GM12878 (cell line): ENCODE data around the gene DLK2. TPM values are rescaled to one million over a fixed set of nuclear protein-coding genes. Genes with fewer than 3 reads are reported as not detected.

Experiments
- ATF7 ChIP-seq: fragments of 450-650 bp; IDR thresholded peaks from 2 replicates; pipeline ENCODE4 v1.6.1; 2016; ENCODE audit warnings: low read depth, mild to moderate bottlenecking
- BACH1 ChIP-seq: fragments of 450-650 bp; IDR thresholded peaks from 2 replicates; pipeline ENCODE4 v1.6.1; 2017; ENCODE audit warnings: mild to moderate bottlenecking, borderline replicate concordance
- CHD1 ChIP-seq: IDR thresholded peaks from 2 replicates; pipeline ENCODE4 v1.6.1; 2012; ENCODE audit warnings: low read depth, low read length, improper control_type of control experiment
- GABPA ChIP-seq: IDR thresholded peaks from 2 replicates; pipeline ENCODE4 v1.6.1; 2014; ENCODE audit warnings: antibody characterized with exemption, low read depth, mild to moderate bottlenecking, inconsistent platforms
- JUNB ChIP-seq: IDR thresholded peaks from 2 replicates; pipeline ENCODE4 v1.6.1; 2016; ENCODE audit warnings: antibody characterized with exemption, mild to moderate bottlenecking
- KLF5 ChIP-seq: fragments of 450-650 bp; IDR thresholded peaks from 2 replicates; pipeline ENCODE4 v1.6.1; 2014; ENCODE audit warnings: mild to moderate bottlenecking; ENCODE audit not compliant: partially characterized antibody
- MXI1 ChIP-seq: fragments of 150-350 bp; IDR thresholded peaks from 2 replicates; pipeline ENCODE4 v1.6.1; 2011; ENCODE audit warnings: low read depth, mild to moderate bottlenecking, inconsistent platforms, low read length, improper control_type of control experiment
- NR2F1 ChIP-seq: fragments of 450-650 bp; conservative IDR thresholded peaks from 2 replicates; pipeline ENCODE4 v1.6.1; 2017; ENCODE audit warnings: mild to moderate bottlenecking
- POLR2AphosphoS2 ChIP-seq: IDR thresholded peaks from 2 replicates; pipeline ENCODE4 v1.6.1; 2011; ENCODE audit warnings: low read depth, mild to moderate bottlenecking, low read length, improper control_type of control experiment, moderate library complexity
- POU2F2 ChIP-seq: IDR thresholded peaks from 3 replicates; pipeline ENCODE4 v1.6.1; 2011; ENCODE audit warnings: low read depth, mild to moderate bottlenecking, low read length, borderline replicate concordance
- RAD51 ChIP-seq: fragments of 450-650 bp; IDR thresholded peaks from 2 replicates; pipeline ENCODE4 v1.6.1; 2016; ENCODE audit warnings: moderate library complexity, mild to moderate bottlenecking, inconsistent platforms
- RFX5 ChIP-seq: IDR thresholded peaks from 2 replicates; pipeline ENCODE4 v1.6.1; 2011; ENCODE audit warnings: low read depth, low read length, improper control_type of control experiment
- SIN3A ChIP-seq: IDR thresholded peaks from 2 replicates; pipeline ENCODE4 v1.6.1; 2012; ENCODE audit warnings: low read depth, low read length, improper control_type of control experiment
- SIX5 ChIP-seq: IDR thresholded peaks from 2 replicates; pipeline ENCODE4 v1.6.1; 2011; ENCODE audit warnings: mild to moderate bottlenecking, low read depth, low read length, moderate library complexity; ENCODE audit not compliant: severe bottlenecking
- SMARCA5 ChIP-seq: fragments of 450-650 bp; IDR thresholded peaks from 2 replicates; pipeline ENCODE4 v1.6.1; 2017; ENCODE audit warnings: mild to moderate bottlenecking
- SP1 ChIP-seq: IDR thresholded peaks from one replicate; pipeline ENCODE4 v1.6.1; 2011; ENCODE audit warnings: low read depth, low read length
- STAT3 ChIP-seq: IDR thresholded peaks from 2 replicates; pipeline ENCODE4 v1.6.1; 2011; ENCODE audit warnings: low read depth, low read length, improper control_type of control experiment
- SUZ12 ChIP-seq: fragments of 200-600 bp; sonication (generic); IDR thresholded peaks from one replicate; pipeline ENCODE4 v1.6.1; 2018; ENCODE audit warnings: antibody characterized with exemption, mild to moderate bottlenecking; ENCODE audit not compliant: unreplicated experiment
- TARDBP ChIP-seq: IDR thresholded peaks from 2 replicates; pipeline ENCODE4 v1.6.1; 2016; ENCODE audit warnings: borderline replicate concordance
- YBX1 ChIP-seq: fragments of 450-650 bp; IDR thresholded peaks from 2 replicates; pipeline ENCODE4 v1.6.1; 2016; ENCODE audit warnings: antibody characterized with exemption
- ZNF24 ChIP-seq: fragments of 450-650 bp; IDR thresholded peaks from 2 replicates; pipeline ENCODE4 v1.6.1; 2017; ENCODE audit warnings: antibody characterized with exemption, mild to moderate bottlenecking
- ZZZ3 ChIP-seq: IDR thresholded peaks from 2 replicates; pipeline ENCODE4 v1.6.1; 2011; ENCODE audit warnings: low read depth; ENCODE audit not compliant: control insufficient read depth, insufficient read length
- polyA plus RNA-seq, 11 experiments: library from polyadenylated mRNA; depleted of rRNA in 4 of 11; unstranded in 6 of 11; stranded (reverse) in 5 of 11; fragments of >200 nt; fragmentation: Nextera tagmentation in 4 of 11; fragmentation: Illumina TruSeq in 1 of 11; extraction: Ambion mirVana in 4 of 11; extraction: Trizol in 1 of 11; gene quantifications; 1 replicate in 1 of 11; 2 replicates in 10 of 11; pipeline versions ENCODE4 v1.2.1 to v1.2.3, GENCODE V29; 2011 to 2016; ENCODE audit warnings: inconsistent platforms in 2 of 11, missing spikeins in 2 of 11, low read depth in 1 of 11
- total RNA-seq, 4 experiments: library from RNA; depleted of rRNA in 3 of 4; stranded (reverse); fragments of >200 nt in 3 of 4; fragmentation: Illumina TruSeq in 1 of 4; extraction: Trizol in 1 of 4; gene quantifications; 2 replicates each; pipeline versions ENCODE4 v1.2.1 to v1.2.3, GENCODE V29; 2013 to 2021
- TF ChIP-seq, protein P1 (sequence below): fragments of 450-650 bp; conservative IDR thresholded peaks from 2 replicates; pipeline ENCODE4 v1.6.1; 2017; ENCODE audit warnings: mild to moderate bottlenecking, moderate library complexity
- TF ChIP-seq, protein P2 (sequence below): IDR thresholded peaks from 2 replicates; pipeline ENCODE4 v1.6.1; 2012; ENCODE audit warnings: low read depth, low read length, improper control_type of control experiment
- TF ChIP-seq, protein P3 (sequence below): fragments of 450-650 bp; IDR thresholded peaks from 2 replicates; pipeline ENCODE4 v1.6.1; 2017; ENCODE audit warnings: mild to moderate bottlenecking

The DLK2 gene
- total and polyA plus RNA-seq, 10 of the 15 experiments (the other 5 are each of a cell fraction or from before 2014, with no cell fraction given) = 0.03 to 0.55 (median 0.38) TPM; not detected in 4

DNA sequence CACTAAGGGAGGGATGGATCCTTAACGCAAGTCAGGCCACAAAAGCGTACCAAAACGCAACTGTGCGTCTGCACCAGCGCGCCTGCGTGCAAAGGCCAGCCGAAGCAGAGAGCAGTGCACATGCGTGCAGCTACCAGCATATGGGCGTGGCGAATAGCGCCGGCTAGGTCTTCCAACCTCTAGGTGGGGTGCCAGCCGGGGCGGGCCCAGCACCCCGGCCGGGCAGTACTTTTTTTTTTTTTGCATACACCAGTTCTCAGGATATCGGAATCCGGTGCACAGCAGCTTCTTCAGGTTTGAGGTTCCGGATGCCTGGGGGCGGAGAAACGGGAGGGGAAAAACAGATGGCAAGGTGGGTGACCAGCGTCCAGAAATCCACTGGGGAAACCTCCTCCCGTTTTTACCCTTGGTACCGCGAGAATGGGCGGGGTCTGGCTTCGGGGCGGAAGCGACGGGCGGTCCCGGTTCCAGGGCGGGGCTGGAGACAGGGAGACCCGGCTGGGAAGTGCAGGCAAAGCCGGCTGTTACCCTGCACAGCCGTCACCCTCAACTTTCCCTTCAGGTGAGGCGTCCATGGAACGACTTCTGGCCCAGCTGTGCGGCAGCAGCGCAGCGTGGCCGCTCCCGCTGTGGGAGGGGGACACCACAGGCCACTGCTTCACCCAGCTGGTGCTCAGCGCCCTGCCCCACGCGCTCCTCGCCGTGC lies 27.8 kb downstream of the DLK2 start, which contains the start of gene ABCC10 (continued):
- no peak for TF ChIP-seq NR2F1
- TF ChIP-seq JUNB = no peak
- 0 out of 2 replicates have a peak, but pooled peaks have one; percentile 74 for TF ChIP-seq CHD1
- 0 out of 2 replicates have a peak, but pooled peaks have one; percentile 21 for TF ChIP-seq TARDBP
- TF ChIP-seq KLF5 = no peak
- TF ChIP-seq STAT3 = no peak
- 0 out of 2 replicates have a peak, but pooled peaks have one; percentile 35 for TF ChIP-seq SMARCA5
- TF ChIP-seq SUZ12 = no peak
- TF ChIP-seq MXI1 = peak; percentile 49; the same call in 1 of the 2 replicates
- TF ChIP-seq BACH1 = peak; percentile 69; the same call in 1 of the 2 replicates
- no peak for TF ChIP-seq SIX5
- TF ChIP-seq POLR2AphosphoS2 = peak; percentile 67; the same call in 1 of the 2 replicates
- TF ChIP-seq, protein P1, sequence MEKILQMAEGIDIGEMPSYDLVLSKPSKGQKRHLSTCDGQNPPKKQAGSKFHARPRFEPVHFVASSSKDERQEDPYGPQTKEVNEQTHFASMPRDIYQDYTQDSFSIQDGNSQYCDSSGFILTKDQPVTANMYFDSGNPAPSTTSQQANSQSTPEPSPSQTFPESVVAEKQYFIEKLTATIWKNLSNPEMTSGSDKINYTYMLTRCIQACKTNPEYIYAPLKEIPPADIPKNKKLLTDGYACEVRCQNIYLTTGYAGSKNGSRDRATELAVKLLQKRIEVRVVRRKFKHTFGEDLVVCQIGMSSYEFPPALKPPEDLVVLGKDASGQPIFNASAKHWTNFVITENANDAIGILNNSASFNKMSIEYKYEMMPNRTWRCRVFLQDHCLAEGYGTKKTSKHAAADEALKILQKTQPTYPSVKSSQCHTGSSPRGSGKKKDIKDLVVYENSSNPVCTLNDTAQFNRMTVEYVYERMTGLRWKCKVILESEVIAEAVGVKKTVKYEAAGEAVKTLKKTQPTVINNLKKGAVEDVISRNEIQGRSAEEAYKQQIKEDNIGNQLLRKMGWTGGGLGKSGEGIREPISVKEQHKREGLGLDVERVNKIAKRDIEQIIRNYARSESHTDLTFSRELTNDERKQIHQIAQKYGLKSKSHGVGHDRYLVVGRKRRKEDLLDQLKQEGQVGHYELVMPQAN = peak; percentile 88; the same call in 1 of the 2 replicates
- TF ChIP-seq GABPA = no peak
- TF ChIP-seq ATF7 = peak; percentile 68; the same call in 1 of the 2 replicates
- TF ChIP-seq ZZZ3 = no peak
- TF ChIP-seq RAD51 = no peak
- TF ChIP-seq ZNF24 = no peak
- TF ChIP-seq, protein P2, sequence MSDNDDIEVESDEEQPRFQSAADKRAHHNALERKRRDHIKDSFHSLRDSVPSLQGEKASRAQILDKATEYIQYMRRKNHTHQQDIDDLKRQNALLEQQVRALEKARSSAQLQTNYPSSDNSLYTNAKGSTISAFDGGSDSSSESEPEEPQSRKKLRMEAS = peak; percentile 39
- no peak for TF ChIP-seq POU2F2
- TF ChIP-seq RFX5 = no peak
- TF ChIP-seq, protein P3, sequence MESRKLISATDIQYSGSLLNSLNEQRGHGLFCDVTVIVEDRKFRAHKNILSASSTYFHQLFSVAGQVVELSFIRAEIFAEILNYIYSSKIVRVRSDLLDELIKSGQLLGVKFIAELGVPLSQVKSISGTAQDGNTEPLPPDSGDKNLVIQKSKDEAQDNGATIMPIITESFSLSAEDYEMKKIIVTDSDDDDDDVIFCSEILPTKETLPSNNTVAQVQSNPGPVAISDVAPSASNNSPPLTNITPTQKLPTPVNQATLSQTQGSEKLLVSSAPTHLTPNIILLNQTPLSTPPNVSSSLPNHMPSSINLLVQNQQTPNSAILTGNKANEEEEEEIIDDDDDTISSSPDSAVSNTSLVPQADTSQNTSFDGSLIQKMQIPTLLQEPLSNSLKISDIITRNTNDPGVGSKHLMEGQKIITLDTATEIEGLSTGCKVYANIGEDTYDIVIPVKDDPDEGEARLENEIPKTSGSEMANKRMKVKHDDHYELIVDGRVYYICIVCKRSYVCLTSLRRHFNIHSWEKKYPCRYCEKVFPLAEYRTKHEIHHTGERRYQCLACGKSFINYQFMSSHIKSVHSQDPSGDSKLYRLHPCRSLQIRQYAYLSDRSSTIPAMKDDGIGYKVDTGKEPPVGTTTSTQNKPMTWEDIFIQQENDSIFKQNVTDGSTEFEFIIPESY = no peak
- TF ChIP-seq YBX1 = no peak
- TF ChIP-seq SP1 = peak; percentile 27
- TF ChIP-seq SIN3A = peak; percentile 74; the same call in 1 of the 2 replicates
